Hepatocyte (in vitro differentiated cells): ENCODE results near the gene AP2A1. TPM values are rescaled to one million over a fixed set of nuclear protein-coding genes. Genes with fewer than 3 reads are reported as not detected.

Source experiments
- DNase-seq: peaks from one replicate; pipeline ENCODE4 v3.0.0-alpha.2; 2016; ENCODE audit warnings: low spot score
- H2AFZ ChIP-seq: fragments of 200-600 bp; sonication (generic); 2 replicates; pipeline ENCODE4 v1.6.0; 2016; ENCODE audit warnings: antibody characterized with exemption, mild to moderate bottlenecking
- H3K27ac ChIP-seq: fragments of 200-600 bp; sonication (generic); 2 replicates; pipeline ENCODE4 v1.5.1; 2016; ENCODE audit warnings: mild to moderate bottlenecking
- H3K27me3 ChIP-seq: fragments of 200-600 bp; sonication (generic); 2 replicates; pipeline ENCODE4 v1.6.1; 2016
- H3K36me3 ChIP-seq: fragments of 200-600 bp; sonication (generic); replicated peaks from 2 replicates; pipeline ENCODE4 v1.5.1; 2016; ENCODE audit warnings: low read depth; ENCODE audit not compliant: insufficient read depth
- H3K4me1 ChIP-seq: fragments of 200-600 bp; sonication (generic); 2 replicates; pipeline ENCODE4 v1.5.1; 2016; ENCODE audit warnings: mild to moderate bottlenecking, moderate library complexity; ENCODE audit not compliant: insufficient read depth
- H3K4me2 ChIP-seq: fragments of 200-600 bp; sonication (generic); 2 replicates; pipeline ENCODE4 v1.6.0; 2016
- H3K4me3 ChIP-seq: fragments of 200-600 bp; sonication (generic); 2 replicates; pipeline ENCODE4 v1.5.1; 2016; ENCODE audit warnings: mild to moderate bottlenecking
- H3K79me2 ChIP-seq: fragments of 200-600 bp; sonication (generic); 2 replicates; pipeline ENCODE4 v1.6.0; 2017; ENCODE audit warnings: mild to moderate bottlenecking
- H3K9me2 ChIP-seq: fragments of 200-600 bp; sonication (generic); replicated peaks from 2 replicates; pipeline ENCODE4 v1.6.0; 2017; ENCODE audit warnings: mild to moderate bottlenecking; ENCODE audit not compliant: insufficient read depth
- H3K9me3 ChIP-seq: fragments of 200-600 bp; sonication (generic); 2 replicates; pipeline ENCODE4 v1.5.1; 2016; ENCODE audit warnings: low read depth, mild to moderate bottlenecking
- H4K20me1 ChIP-seq: fragments of 200-600 bp; sonication (generic); 2 replicates; pipeline ENCODE4 v1.6.0; 2016; ENCODE audit warnings: mild to moderate bottlenecking; ENCODE audit not compliant: insufficient read depth, poor library complexity, severe bottlenecking
- EZH2 ChIP-seq: fragments of 200-600 bp; sonication (generic); IDR thresholded peaks from 2 replicates; pipeline ENCODE4 v1.6.1; 2016; ENCODE audit warnings: antibody characterized with exemption, mild to moderate bottlenecking, borderline replicate concordance
- EZH2phosphoT487 ChIP-seq: fragments of 200-600 bp; sonication (generic); IDR thresholded peaks from one replicate; pipeline ENCODE4 v1.6.1; 2018; ENCODE audit warnings: antibody characterized with exemption, mild to moderate bottlenecking, low read depth, moderate library complexity; ENCODE audit not compliant: unreplicated experiment, severe bottlenecking
- WGBS: methylation state at CpG from one replicate; pipeline ENCODE4 v1.1.6; 2016; ENCODE audit warnings: low lambda C conversion rate; ENCODE audit errors: missing lambda C conversion rate; 5-methylcytosine and 5-hydroxymethylcytosine counted together
- polyA plus RNA-seq: library from polyadenylated mRNA; unstranded; fragments of >200 nt; fragmentation: Nextera tagmentation; extraction: Ambion mirVana; gene quantifications from 2 replicates; pipeline ENCODE4 v1.2.1, GENCODE V29; 2016
- total RNA-seq: library from RNA; depleted of rRNA; stranded (reverse); fragments of >200 nt; gene quantifications from 2 replicates; pipeline ENCODE4 v1.2.3, GENCODE V29; 2014
- TF ChIP-seq, protein P1 (sequence below): fragments of 200-600 bp; sonication (generic); IDR thresholded peaks from 2 replicates; pipeline ENCODE4 v1.5.1; 2016; ENCODE audit warnings: antibody characterized with exemption, mild to moderate bottlenecking; ENCODE audit not compliant: poor library complexity

Gene AP2A1
- total and polyA plus RNA-seq, 2 experiments from 2014 or later, result 62.1 to 64.8 TPM

DNA sequence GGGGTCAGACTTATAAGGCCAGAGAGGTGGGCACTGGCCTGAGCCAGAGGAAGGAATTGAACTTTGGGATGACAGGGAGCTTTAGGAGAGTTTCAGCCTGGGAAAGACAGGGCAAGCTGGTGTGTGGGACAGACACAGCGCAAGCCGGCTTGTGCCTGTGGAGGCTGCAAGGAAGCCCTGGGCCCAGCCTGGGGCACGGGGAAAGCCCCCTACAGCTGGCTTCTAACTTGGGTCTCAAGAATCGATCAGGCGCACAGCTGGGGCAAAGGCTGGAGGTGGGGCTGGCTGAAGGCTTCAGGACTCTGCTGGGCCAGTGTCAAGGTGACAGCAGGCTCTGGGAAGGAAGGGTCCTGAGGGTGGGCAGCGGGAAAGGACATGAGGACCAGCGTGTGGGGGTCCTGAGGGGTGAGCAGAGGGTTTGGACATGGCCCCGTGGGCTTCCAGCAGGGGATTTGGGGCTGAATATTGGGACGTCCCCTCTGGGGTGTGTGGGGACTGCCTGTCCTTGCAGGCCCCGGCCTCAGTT lies 87.1 kb downstream of the AP2A1 start:
- TF ChIP-seq, protein P1, sequence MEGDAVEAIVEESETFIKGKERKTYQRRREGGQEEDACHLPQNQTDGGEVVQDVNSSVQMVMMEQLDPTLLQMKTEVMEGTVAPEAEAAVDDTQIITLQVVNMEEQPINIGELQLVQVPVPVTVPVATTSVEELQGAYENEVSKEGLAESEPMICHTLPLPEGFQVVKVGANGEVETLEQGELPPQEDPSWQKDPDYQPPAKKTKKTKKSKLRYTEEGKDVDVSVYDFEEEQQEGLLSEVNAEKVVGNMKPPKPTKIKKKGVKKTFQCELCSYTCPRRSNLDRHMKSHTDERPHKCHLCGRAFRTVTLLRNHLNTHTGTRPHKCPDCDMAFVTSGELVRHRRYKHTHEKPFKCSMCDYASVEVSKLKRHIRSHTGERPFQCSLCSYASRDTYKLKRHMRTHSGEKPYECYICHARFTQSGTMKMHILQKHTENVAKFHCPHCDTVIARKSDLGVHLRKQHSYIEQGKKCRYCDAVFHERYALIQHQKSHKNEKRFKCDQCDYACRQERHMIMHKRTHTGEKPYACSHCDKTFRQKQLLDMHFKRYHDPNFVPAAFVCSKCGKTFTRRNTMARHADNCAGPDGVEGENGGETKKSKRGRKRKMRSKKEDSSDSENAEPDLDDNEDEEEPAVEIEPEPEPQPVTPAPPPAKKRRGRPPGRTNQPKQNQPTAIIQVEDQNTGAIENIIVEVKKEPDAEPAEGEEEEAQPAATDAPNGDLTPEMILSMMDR, result no peak
- TF ChIP-seq EZH2 (no peak), EZH2phosphoT487 (no peak)
- 90% methylated on average over 9 of the region's 10 CpGs for WGBS
- no peak for DNase-seq
- Histone ChIP-seq H3K36me3 (peaks cover 5% of the 10 kb centered on the region), H4K20me1 (peaks cover 62% of the 10 kb centered on the region), H3K9me3 (no peaks in the 10 kb centered on the region), H2AFZ (no peak overlapping the region), H3K27ac (no peak overlapping the region), H3K27me3 (no peaks in the 10 kb centered on the region), H3K9me2 (no peaks in the 10 kb centered on the region), H3K79me2 (peaks cover 65% of the 10 kb centered on the region), H3K4me1 (peaks cover 12% of the 10 kb centered on the region), H3K4me3 (no peak overlapping the region), H3K4me2 (peak overlapping the region; percentile 99)

DNA sequence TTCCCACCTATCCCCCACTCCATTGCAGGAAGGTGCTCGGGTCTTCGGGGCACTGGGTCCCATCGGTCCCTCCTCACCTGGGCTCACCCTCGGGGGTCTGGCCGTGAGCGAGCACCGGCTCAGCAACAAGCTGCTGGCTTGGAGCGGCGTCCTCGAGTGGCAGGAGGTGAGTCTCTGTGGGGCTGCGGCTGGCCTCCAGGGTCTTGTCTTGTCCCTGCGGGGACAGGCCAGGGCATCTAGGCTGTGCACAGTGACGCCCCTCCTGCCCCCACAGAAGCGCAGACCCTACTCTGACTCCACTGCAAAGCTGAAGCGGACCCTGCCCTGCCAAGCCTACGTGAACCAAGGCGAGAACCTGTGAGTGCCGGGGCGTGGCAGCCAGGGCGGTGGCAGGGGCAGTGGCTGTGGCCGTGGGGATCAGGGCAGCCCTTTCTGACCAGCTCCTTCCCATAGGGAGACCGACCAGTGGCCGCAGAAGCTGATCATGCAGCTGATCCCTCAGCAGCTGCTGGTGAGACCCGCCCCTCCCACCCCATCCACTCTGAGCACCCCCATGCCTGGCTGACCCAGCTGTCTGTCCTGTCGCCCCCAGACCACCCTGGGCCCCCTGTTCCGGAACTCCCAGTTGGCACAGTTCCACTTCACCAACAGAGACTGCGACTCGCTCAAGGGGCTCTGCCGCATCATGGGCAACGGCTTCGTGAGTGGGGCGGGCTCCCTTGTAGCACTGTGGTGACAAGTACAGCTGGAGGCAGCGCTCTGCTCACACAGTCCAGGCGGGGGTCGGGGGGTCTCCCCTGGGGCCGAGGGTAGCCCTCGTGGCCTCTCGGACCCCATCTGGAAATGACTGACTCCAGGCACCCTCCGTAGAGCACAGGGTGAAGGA lies 87.8 kb downstream of the AP2A1 start:
- no peak for DNase-seq
- Histone ChIP-seq H3K27me3 (no peaks in the 10 kb centered on the region), H3K9me3 (no peaks in the 10 kb centered on the region), H3K9me2 (no peaks in the 10 kb centered on the region), H2AFZ (no peak overlapping the region), H3K4me1 (peaks cover 12% of the 10 kb centered on the region), H3K4me3 (no peak overlapping the region), H3K4me2 (no peak overlapping the region), H3K36me3 (peaks cover 5% of the 10 kb centered on the region), H3K27ac (no peak overlapping the region), H4K20me1 (peaks cover 62% of the 10 kb centered on the region), H3K79me2 (peaks cover 59% of the 10 kb centered on the region)
- TF ChIP-seq EZH2 (no peak), EZH2phosphoT487 (no peak)
- TF ChIP-seq, protein P1, result no peak
- 95% methylated on average over 34 of the region's 39 CpGs for WGBS

DNA sequence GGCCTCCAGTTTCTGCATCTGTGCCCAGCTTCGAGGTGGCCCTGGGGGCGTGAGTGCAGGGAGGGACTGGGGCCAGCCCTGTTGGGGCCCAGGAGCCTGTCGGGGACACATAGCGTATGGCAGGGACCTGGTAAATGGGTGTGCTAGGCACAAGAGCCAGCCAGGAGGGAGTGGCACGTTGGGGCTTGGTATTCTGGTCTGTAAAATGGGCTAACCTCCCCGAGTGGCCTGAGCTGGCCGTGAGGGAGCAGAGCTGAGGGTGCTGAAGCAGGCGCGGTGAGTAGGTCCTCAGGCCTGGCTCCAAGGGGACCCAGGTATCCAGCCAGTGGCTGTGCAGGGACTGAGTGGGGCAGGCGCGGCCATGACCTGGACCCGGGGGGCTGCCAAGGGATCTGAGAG lies 88.5 kb downstream of the AP2A1 start:
- peaks cover 5% of the 10 kb centered on the region for H3K36me3 ChIP-seq
- H3K79me2 ChIP-seq, result peaks cover 52% of the 10 kb centered on the region
- H3K4me3 ChIP-seq, result no peak overlapping the region
- H3K4me1 ChIP-seq, result peaks cover 12% of the 10 kb centered on the region
- H3K4me2 ChIP-seq, result no peak overlapping the region
- H3K27ac ChIP-seq, result no peak overlapping the region
- no peak overlapping the region for H2AFZ ChIP-seq
- TF ChIP-seq, protein P1, result no peak
- no peak for TF ChIP-seq EZH2
- no peak for TF ChIP-seq EZH2phosphoT487
- no peaks in the 10 kb centered on the region for H3K9me3 ChIP-seq
- no peaks in the 10 kb centered on the region for H3K9me2 ChIP-seq
- WGBS, result 94% methylated on average over 12 of the region's 12 CpGs
- no peak for DNase-seq
- peaks cover 62% of the 10 kb centered on the region for H4K20me1 ChIP-seq
- no peaks in the 10 kb centered on the region for H3K27me3 ChIP-seq
